Adrenal gland (tissue), 12 donors: ENCODE measurements around the gene SLC35A5. TPM values are rescaled to one million over a fixed set of nuclear protein-coding genes. Genes with fewer than 3 reads are reported as not detected.

Source experiments
- DNase-seq, 7 donors: peaks; one replicate each; pipeline ENCODE4 v3.0.0-alpha.2; 2019 to 2020
- H3K27ac ChIP-seq, 5 donors: fragments of 200-600 bp; sonication (generic) in 4 of 5; 1 replicate in 3 of 5; 2 replicates in 2 of 5; pipeline versions ENCODE4 v1.5.1 to v1.8.0; 2016 to 2020; ENCODE audit warnings: mild to moderate bottlenecking in 1 of 5
- H3K27me3 ChIP-seq: fragments of 200-600 bp; 2 replicates; pipeline ENCODE4 v1.8.0; 2021
- H3K36me3 ChIP-seq, 2 donors: fragments of 200-600 bp; replicated peaks in 1 of 2; 1 replicate in 1 of 2; 2 replicates in 1 of 2; pipeline versions ENCODE4 v1.5.1 to v1.8.0; 2018 to 2022
- H3K4me1 ChIP-seq, 2 donors: fragments of 200-600 bp; replicated peaks in 1 of 2; 1 replicate in 1 of 2; 2 replicates in 1 of 2; pipeline versions ENCODE4 v1.5.1 to v1.8.0; 2018 to 2021
- H3K4me3 ChIP-seq, 4 donors: fragments of 200-600 bp; sonication (generic) in 3 of 4; one replicate each; pipeline ENCODE4 v1.5.1; 2016 to 2018
- H3K9me3 ChIP-seq, 3 donors: fragments of 200-600 bp; sonication (generic) in 1 of 3; replicated peaks in 1 of 3; 1 replicate in 2 of 3; 2 replicates in 1 of 3; pipeline versions ENCODE4 v1.5.1 to v1.8.0; 2016 to 2021
- POLR2A ChIP-seq, 2 donors: fragments of 450-650 bp; IDR thresholded peaks; one replicate each; pipeline ENCODE4 v1.6.1; 2017; ENCODE audit warnings: antibody characterized with exemption in 2 of 2, mild to moderate bottlenecking in 2 of 2, moderate library complexity in 1 of 2
- WGBS, 4 donors: extraction: QIAGEN DNeasy Blood & Tissue Kit in 2 of 4; methylation state at CpG; one replicate each; pipeline versions ENCODE4 v1.1.5 to v1.1.7; 2013 to 2017; 5-methylcytosine and 5-hydroxymethylcytosine counted together
- intact Hi-C, 2 donors: fragments of 100-400 bp; cut with DNase I; formaldehyde crosslinking; loops; one replicate each; pipeline versions ENCODE4 v1.14.1 to v1.15.0; 2022 to 2023
- polyA plus RNA-seq, 3 donors: library from polyadenylated mRNA; stranded (reverse); fragments of 200-250 nt in 2 of 3; fragments of 350-450 nt in 1 of 3; fragmentation: Illumina TruSeq in 1 of 3; extraction: RNeasy Lipid Tissue Mini Kit (QIAGEN cat#74804) in 1 of 3; gene quantifications; one replicate each; pipeline ENCODE4 v1.2.3, GENCODE V29; 2013 to 2014
- total RNA-seq, 9 donors: library from RNA; depleted of rRNA in 4 of 9; stranded (reverse); fragments of >200 nt in 4 of 9; fragments of 120-200 nt in 1 of 9; fragmentation: NEBNext Ultra II Directional in 1 of 9; extraction: Animal tissue kit (Norgen Biotek cat#: 25700) in 1 of 9; gene quantifications; one replicate each; pipeline versions ENCODE4 v1.1.0 to v1.2.4, GENCODE V29; 2013 to 2023
- TF ChIP-seq, protein P1 (sequence below), 6 experiments: fragments of 450-650 bp in 4 of 6; fragments of 200-600 bp in 2 of 6; sonication (generic) in 1 of 6; IDR thresholded peaks; 1 replicate in 5 of 6; 2 replicates in 1 of 6; pipeline versions ENCODE4 v1.5.1 to v1.8.0; 2016 to 2021; ENCODE audit warnings: antibody characterized with exemption in 6 of 6, mild to moderate bottlenecking in 2 of 6, moderate library complexity in 1 of 6
- donor health status: healthy with polysubstance abuse.
- donor health status: Bipolar disorder and iron deficiency.
- donor health status: DM: yes; HTN: yes; CAD: no.
- donor health status: DM: no; HTN: no; CAD: no.
- donor health status: DM: no; HTN: no; CAD: no.
- donor health status: DM: yes; HTN: yes; CAD: no.

Gene SLC35A5
- total and polyA plus RNA-seq, 12 donors, result 6.1 to 51.6 (median 39.6) TPM

DNA sequence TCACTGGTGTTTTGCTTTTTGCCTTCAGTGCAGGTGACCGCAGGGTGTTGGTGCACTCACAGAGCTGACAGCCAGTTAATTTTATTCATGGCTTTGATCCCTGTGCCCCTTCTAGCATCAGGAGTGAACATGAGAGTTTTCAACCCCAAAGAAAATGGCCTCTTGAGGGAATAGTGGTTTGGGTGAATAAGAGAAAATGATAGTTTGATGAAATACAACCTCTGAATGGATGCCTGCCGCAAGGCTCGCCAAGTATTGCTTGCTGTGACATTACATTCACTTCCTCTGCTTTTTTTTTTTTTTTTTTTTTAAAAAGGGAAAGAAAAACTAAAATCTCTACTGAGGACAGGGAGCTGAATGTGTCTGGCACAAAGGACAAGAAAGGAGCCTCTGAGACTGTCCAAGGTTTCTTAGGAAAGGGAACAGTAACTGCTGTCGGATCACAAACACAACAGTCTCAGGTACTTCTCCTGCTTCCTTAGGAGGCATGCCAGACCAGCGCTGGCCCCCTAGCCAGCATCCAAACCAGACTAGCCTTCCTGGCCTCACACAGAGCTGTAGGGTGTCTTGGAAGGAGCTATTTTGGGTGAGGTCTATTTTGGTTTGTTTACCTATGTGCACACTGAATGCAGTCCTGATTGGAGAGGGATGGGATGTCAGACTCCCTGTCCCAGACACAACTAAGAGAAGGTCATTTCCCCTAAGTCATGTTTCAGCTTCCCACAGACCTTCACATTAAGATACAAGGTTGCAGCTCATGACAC, 50.1 kb downstream of the SLC35A5 start:
- H3K27me3 ChIP-seq, result no peaks in the 10 kb centered on the region
- intact Hi-C loops, result no loop called here
- no peaks in the 10 kb centered on the region for H3K4me1 ChIP-seq
- no peaks in the 10 kb centered on the region for H3K36me3 ChIP-seq
- H3K9me3 ChIP-seq, result peaks cover 0 to 4% (median 0%) of the 10 kb centered on the region in 3 donors
- no peak for DNase-seq
- H3K4me3 ChIP-seq, result no peak overlapping the region
- no peak overlapping the region for H3K27ac ChIP-seq
- WGBS, 4 donors, result 55 to 62% (median 56%) methylated on average over 5 of the region's 5 CpGs
- TF ChIP-seq POLR2A (IDR thresholded peaks at IDR 0.05), result no peak
- TF ChIP-seq, protein P1, sequence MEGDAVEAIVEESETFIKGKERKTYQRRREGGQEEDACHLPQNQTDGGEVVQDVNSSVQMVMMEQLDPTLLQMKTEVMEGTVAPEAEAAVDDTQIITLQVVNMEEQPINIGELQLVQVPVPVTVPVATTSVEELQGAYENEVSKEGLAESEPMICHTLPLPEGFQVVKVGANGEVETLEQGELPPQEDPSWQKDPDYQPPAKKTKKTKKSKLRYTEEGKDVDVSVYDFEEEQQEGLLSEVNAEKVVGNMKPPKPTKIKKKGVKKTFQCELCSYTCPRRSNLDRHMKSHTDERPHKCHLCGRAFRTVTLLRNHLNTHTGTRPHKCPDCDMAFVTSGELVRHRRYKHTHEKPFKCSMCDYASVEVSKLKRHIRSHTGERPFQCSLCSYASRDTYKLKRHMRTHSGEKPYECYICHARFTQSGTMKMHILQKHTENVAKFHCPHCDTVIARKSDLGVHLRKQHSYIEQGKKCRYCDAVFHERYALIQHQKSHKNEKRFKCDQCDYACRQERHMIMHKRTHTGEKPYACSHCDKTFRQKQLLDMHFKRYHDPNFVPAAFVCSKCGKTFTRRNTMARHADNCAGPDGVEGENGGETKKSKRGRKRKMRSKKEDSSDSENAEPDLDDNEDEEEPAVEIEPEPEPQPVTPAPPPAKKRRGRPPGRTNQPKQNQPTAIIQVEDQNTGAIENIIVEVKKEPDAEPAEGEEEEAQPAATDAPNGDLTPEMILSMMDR (IDR thresholded peaks at IDR 0.05), result no peak

GRCh38 chr3:112615989-112616731, 54.3 kb downstream of the SLC35A5 start:
- no peak overlapping the region for H3K4me3 ChIP-seq
- TF ChIP-seq POLR2A (IDR thresholded peaks at IDR 0.05), result no peak
- TF ChIP-seq, protein P1 (IDR thresholded peaks at IDR 0.05), result no peak
- H3K27ac ChIP-seq, result no peak overlapping the region
- intact Hi-C loops, result no loop called here
- no peaks in the 10 kb centered on the region for H3K9me3 ChIP-seq
- H3K36me3 ChIP-seq, result no peaks in the 10 kb centered on the region
- no peaks in the 10 kb centered on the region for H3K4me1 ChIP-seq
- no peak for DNase-seq
- H3K27me3 ChIP-seq, result no peaks in the 10 kb centered on the region
- 65 to 76% (median 67%) methylated on average over 7 of the region's 7 CpGs for WGBS, 4 donors

GRCh38 chr3:112617285-112617684, 55.4 kb downstream of the SLC35A5 start:
- H3K36me3 ChIP-seq, result no peaks in the 10 kb centered on the region
- H3K4me1 ChIP-seq, result no peaks in the 10 kb centered on the region
- no peaks in the 10 kb centered on the region for H3K9me3 ChIP-seq
- H3K4me3 ChIP-seq, result no peak overlapping the region
- H3K27ac ChIP-seq, result no peak overlapping the region
- TF ChIP-seq, protein P1 (IDR thresholded peaks at IDR 0.05), result no peak
- TF ChIP-seq POLR2A (IDR thresholded peaks at IDR 0.05), result no peak
- H3K27me3 ChIP-seq, result no peaks in the 10 kb centered on the region
- WGBS, 4 donors, result 91 to 96% (median 94%) methylated on average over 2 of the region's 2 CpGs
- intact Hi-C loops, result no loop called here
- no peak for DNase-seq

DNA sequence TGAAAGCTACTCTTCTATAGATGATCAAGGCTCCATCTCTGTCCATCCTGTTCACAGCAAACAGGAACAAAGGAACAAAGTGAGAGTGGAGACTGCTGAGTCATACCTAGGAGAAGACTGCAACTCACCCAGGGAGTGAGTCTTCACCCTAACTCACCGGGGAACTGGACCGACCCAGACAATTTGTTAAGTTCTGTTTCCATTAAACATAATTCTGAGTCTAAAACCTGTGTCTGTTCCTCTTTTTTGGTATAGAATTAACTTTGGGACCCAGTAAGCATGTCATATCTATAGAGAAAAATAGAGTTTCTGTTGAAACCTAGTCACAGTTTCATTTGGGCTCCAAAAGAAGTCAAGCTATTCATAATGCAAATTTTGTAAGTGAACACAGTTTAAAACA, 57.5 kb downstream of the SLC35A5 start:
- intact Hi-C loops, result no loop called here
- no peak overlapping the region for H3K4me3 ChIP-seq
- TF ChIP-seq, protein P1 (IDR thresholded peaks at IDR 0.05), result no peak
- H3K36me3 ChIP-seq, result no peaks in the 10 kb centered on the region
- no peaks in the 10 kb centered on the region for H3K4me1 ChIP-seq
- WGBS, 4 donors, result 75 to 79% (median 78%) methylated on average over 2 of the region's 2 CpGs
- H3K9me3 ChIP-seq, result no peaks in the 10 kb centered on the region
- no peak overlapping the region for H3K27ac ChIP-seq
- H3K27me3 ChIP-seq, result no peaks in the 10 kb centered on the region
- DNase-seq, result no peak
